ENCODE data around the gene CREB3L2.
"Not testable (repeated sequence)": the region's sequence is repeated elsewhere in the genome, so short reads cannot be mapped to it uniquely, and the experiment has no call there.

Gene CREB3L2, protein sequence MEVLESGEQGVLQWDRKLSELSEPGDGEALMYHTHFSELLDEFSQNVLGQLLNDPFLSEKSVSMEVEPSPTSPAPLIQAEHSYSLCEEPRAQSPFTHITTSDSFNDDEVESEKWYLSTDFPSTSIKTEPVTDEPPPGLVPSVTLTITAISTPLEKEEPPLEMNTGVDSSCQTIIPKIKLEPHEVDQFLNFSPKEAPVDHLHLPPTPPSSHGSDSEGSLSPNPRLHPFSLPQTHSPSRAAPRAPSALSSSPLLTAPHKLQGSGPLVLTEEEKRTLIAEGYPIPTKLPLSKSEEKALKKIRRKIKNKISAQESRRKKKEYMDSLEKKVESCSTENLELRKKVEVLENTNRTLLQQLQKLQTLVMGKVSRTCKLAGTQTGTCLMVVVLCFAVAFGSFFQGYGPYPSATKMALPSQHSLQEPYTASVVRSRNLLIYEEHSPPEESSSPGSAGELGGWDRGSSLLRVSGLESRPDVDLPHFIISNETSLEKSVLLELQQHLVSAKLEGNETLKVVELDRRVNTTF

DNA sequence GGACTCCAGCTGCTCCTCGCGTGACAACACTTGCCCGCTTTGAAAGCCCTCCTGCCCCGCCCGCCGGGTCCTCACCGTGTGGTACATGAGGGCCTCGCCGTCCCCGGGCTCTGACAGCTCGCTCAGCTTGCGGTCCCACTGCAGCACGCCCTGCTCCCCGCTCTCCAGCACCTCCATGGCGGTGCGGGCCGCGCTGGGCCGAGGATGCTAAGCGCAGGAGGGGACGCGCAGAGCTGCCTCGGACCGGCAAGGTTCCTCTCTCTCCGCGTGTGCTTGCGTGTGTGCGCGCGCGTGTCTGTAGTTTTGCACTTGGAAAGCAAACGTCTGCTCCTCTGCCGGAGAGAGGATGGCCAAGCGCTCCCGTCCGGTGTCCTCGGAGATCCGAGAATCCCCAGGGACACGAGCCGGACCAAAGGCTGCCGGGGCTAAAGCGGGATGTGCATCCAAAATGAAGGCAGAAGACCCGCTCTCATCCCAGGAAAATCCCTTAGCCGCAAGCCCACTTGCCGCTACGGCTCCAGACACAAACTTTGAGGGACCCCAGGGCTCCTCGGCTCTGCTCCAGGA is at the start of gene CREB3L2:
Gene CREB3L2 (minus strand): TSS at position 558 of the 567 bp plus-strand sequence. CDS start 381 bp downstream, at position 177.
- DNase-seq (ENCODE audit: low read depth in 2 of 2): no peak

- DNase-seq (ENCODE audit: low read depth in 2 of 2): no peak
Measured at GRCh38 chr7:138049505-138050116, 47.7 kb upstream of the CREB3L2 start.

- DNase-seq (ENCODE audit: low read depth in 2 of 2): no peak
Measured at GRCh38 chr7:138047907-138048306, 46.0 kb upstream of the CREB3L2 start.

DNA sequence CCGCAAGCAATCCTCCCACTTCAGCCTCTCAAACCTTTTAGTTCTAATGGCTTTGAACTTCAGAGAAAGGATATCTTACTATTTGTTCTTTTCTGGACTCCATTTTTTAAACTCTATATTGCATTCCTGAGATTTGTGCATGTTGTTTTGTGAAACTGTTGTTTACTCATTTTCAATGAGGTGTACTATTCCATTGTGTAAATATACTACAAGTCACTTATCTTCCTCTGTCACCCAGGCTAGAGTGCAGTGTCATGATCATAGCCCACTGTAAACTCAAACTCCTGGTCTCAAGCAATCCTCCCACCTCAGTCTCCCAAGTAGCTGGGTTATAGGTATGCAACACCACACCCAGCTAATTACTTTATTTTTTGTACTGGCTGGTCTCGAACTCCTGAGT is 43.0 kb upstream of the CREB3L2 start:
- DNase-seq (ENCODE audit: low read depth in 2 of 2): no peak

- not testable (repeated sequence) for DNase-seq (ENCODE audit: low read depth in 2 of 2)
Measured at GRCh38 chr7:138040063-138040462, 38.2 kb upstream of the CREB3L2 start.

DNA sequence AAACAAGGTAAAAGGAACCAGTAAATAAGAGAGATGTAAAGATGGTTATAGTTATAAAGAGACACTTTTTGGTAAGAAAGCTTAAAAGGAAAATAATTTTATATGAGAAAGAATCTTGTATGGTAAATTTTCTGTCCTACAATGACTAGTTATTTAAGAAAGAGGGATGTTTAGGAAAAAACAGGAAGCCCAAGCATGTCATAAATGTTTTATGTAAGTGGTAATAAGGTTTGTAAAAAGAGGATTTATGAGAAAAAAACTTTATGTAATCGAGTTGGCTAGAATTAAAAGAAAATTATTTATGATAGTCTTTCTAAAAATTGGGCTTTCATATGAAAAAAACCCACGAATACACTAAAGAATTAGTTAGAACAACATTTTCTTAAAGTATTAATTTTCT is 34.2 kb upstream of the CREB3L2 start:
- DNase-seq (ENCODE audit: low read depth in 2 of 2): no peak

- DNase-seq (ENCODE audit: low read depth in 2 of 2): no peak
Measured at GRCh38 chr7:138033241-138033640, 31.4 kb upstream of the CREB3L2 start.

DNA sequence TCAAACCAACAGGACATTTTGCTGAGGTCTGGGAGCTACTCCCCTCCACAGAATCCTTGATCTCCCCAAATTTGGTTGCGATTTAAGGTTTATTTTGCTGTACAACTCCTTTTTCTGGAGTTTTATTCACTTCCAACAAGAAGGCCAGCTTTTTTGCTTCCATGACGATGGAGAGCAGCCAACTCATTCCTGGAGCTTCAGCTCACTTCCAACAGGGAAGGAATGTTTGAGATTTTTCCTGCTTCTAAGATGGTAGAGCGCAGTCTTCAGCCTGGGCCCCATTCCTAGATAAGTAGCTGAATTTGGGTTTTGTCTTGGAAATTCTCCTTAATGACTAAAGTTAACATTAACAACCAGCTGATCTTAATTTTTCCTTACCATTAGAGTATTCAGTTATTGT is 30.9 kb upstream of the CREB3L2 start:
- DNase-seq (ENCODE audit: low read depth in 2 of 2): no peak

DNA sequence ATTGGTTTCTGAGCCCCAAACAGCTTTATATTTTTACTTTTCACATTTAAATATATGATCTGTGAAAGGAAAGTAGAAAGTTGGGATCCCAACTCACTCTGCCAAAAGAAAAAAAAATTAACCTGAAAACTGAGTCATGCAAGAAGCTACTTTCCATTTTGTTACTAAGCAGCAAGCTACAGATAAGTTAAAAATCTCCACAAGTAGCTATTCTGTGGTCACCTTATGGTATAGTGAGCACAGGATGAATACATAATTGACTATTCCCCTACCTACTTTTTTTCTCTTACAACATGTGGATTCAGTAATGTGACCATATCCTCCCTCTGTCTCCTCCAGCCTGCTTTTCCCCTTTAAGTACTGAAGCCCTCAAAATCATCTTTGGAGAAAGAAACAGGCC is 30.3 kb upstream of the CREB3L2 start:
- no peak for DNase-seq (ENCODE audit: low read depth in 2 of 2)

DNA sequence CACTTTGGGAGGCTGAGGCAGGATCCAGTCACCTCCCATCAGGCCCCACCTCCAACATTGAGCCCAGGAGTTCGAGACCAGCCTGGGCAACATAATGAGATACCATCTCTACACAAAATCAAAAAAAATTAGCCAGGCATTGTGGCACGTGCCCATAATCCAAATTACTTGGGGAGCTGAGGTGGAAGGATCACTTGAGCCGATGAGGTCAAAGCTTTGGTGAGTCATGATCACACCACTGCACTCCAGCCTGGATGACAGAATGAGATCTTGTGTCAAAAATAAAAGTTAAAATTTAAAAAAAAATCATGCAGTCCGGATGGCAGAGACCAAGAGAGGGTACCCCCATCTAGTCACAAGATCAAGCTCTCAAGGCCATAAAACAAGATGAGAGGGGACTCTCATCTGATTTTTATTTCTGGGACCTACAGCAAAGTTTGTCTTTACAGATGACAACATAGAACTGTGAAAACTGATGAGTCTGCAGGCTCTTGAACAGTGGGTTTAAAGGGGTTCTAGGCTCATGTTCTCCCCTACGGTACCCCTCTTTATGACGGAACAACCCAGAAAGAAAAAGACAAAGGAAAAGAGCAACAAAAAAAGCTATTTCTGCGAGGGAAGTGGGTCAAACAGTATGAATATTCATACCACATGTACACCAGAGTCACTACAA is 28.9 kb upstream of the CREB3L2 start:
- no peak for DNase-seq (ENCODE audit: low read depth in 2 of 2)

GRCh38 chr7:138029941-138030340 is 28.1 kb upstream of the CREB3L2 start:
- no peak for DNase-seq (ENCODE audit: low read depth in 2 of 2)

DNA sequence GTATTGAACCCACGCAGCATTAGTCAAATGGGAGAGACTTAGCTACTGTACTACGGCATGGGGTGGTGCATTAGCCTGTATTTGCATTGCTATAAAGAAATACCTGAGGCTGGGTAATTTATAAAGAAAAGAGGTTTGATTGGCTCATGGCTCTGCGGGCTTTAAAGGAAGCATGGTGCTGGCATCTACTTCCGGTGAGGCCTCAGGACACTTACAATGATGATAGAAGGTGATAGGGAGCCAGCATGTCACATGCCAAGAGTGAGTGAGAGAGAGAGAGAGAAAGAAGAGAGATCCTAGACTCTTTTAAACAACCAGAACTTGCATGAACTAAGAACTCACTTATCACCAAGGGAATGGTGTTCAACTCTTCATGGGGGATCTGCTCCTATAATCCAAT is 27.2 kb upstream of the CREB3L2 start:
- DNase-seq (ENCODE audit: low read depth in 2 of 2): no peak

DNA sequence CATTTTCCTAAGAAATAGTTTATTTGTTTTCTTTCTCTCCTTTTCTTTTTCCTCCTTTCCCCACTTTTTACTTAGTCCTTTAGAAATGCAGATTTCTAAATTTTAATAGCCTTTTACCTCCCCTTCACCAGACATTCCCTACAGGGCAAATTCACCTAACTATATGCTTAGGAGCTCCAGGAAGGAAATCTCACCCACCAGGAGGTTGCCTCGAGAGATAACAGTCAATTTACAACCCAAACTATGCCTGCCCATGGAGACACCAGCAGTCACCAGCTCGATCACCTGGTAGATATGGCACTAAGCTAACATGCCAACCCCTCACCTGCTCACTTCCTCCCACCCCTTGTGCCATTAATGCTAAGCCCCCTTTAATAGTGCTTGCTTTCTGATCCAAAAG is 25.2 kb upstream of the CREB3L2 start:
- no peak for DNase-seq (ENCODE audit: low read depth in 2 of 2)

GRCh38 chr7:138025215-138026186 is 23.6 kb upstream of the CREB3L2 start:
- DNase-seq (ENCODE audit: low read depth in 2 of 2): no peak

DNA sequence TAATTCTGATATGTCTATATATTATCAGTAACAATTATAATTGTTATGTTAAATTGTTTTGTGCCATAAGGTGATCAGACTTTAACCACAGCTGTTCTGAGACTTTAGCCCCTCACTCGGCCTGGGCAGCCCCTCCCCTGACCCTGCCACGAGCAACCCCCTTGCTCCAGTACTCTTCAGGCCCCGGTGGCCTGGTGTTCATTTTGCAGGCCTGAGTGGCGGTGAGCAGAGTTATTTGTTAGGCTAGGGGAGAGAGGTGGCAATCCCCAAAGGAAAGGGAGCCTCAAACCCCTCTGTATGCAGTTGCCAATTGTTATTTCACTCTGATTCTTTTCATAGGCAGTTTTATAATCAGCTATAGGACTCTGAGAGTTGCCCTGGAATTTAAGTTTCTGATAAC is 22.9 kb upstream of the CREB3L2 start:
- no peak for DNase-seq (ENCODE audit: low read depth in 2 of 2)

DNA sequence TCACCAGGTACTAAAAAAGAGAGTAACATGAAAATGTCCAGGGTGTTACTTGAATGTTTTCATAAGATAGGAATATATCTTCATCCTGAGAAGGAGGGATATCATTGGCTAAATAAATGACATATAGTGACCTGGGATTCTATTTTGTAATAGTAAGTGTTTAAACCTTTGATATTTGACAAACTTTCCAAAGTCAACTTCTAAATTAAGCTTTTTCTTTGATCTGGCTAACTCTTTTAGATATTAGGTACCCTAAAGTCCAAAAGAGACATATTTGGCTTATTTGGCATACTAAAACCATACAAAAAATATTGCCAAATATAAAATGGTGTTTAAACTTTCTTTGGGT is 22.4 kb upstream of the CREB3L2 start:
- DNase-seq (ENCODE audit: low read depth in 2 of 2): no peak

- no peak for DNase-seq (ENCODE audit: low read depth in 2 of 2)
Measured at GRCh38 chr7:138023618-138024342, 21.9 kb upstream of the CREB3L2 start.

DNA sequence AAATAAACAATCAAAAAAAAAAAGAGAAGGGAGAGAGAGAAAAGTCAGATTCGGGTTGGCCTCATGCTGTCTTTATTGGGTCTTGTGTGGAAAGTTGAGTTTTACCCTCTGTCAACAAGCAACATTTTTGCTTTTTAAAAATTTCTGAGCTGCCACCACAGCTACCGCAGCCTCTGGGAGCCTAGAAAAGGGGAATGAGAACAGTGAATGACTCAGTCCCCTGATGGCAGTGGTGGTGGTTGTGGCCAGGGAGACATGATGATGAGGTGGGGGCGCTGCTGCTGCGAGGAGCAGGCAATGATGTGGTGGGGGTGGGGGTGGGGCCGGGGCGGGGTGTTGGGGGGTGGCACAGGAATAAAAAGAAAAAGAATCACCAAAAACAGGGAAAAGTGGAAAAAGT is 20.0 kb upstream of the CREB3L2 start:
- no peak for DNase-seq (ENCODE audit: low read depth in 2 of 2)

DNA sequence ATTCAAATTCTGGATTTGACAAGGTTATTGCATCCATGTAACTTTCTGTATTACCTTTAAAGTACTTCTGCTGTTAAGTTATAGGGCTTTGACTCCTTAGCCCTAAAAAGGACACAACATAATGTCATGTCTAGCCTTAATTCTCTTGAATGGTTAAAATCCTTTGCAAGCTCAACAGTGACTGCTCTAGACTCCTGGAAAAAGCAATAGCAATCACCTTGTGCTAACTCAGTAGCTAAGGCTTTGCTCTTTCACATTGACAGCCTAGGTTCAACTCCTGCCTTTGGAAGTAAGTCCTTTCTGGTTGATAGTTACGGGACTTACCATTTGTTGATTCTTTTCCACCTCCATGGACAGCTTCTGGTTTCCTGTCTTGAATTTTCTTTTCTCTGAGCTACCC is 16.1 kb upstream of the CREB3L2 start:
- DNase-seq (ENCODE audit: low read depth in 2 of 2): no peak

DNA sequence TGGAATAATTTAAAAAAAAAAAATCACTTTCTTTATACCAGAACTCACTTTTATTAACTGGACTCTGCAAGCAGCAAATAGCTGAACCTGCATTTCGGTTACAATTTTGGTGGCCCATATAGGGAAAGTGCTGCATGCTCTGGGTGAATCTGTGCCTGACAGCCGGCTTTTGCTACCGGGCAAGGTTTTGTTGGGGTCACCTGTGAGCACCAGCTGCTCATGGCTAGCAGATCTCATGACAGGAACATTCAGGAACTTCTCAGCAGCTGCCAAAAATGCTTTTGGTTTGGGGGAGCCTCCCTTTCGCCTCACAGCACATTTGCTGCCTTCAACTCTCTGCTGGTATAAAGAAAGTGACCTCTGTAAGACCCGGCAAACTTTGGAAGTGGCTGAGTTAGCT is 13.2 kb upstream of the CREB3L2 start:
- no peak for DNase-seq (ENCODE audit: low read depth in 2 of 2)

- no peak for DNase-seq (ENCODE audit: low read depth in 2 of 2)
Measured at GRCh38 chr7:138014686-138015085, 12.8 kb upstream of the CREB3L2 start.

All from fibroblast of skin of left quadriceps (primary cell).